T1000 (cell line): ENCODE data around the gene SERBP1.
"Not testable (repeated sequence)": the region's sequence is repeated elsewhere in the genome, so short reads cannot be mapped to it uniquely, and the experiment has no call there.

Experiments used
- DNase-seq: peaks from one replicate; lab custom pipeline; 2025; ENCODE audit warnings: mixed read lengths; lab: John Stamatoyannopoulos, UW

The SERBP1 gene

DNA sequence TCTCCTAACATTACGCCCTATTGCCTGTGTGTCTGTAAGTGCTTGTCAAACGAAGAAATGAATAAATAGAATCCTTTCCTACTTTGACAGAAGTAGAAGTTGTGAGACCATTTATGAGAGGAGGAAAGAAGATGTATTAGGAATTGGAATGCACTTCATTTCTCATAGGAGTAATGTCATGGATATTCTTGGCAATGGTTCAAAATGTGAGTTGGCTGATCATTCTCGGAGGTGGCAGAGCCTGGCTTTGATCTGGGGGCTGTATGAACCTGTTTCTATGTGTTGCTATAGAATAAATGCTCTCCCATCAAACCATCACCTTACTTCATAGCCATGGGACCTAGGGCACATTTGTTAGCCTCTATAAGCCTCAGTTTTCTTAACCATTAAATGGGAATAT lies 10.1 kb upstream of the SERBP1 start:
- no peak for DNase-seq

- no peak for DNase-seq
These were observed 9.3 kb upstream of the SERBP1 start for GRCh38 chr1:67439277-67440029.

DNA sequence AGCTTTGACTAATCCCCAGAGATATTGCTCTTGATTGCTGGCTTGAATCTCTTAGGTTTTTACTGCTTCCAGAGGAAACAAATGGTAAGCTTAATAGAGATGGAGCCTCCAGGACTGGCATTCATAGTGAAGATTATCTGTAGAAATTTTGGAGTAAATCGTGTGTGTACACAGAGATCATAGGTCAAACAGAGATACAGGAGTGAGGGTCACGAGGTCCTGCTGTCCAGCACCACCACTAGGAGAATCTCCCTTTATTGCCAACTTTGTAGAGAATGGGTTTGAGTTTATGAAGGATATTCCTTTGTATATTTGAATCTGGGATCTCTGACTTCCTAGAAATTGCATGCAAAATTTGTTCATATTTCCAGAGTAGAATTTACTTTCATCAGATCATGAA lies 7.8 kb upstream of the SERBP1 start:
- DNase-seq: no peak

- no peak for DNase-seq
These were observed 6.4 kb upstream of the SERBP1 start for GRCh38 chr1:67436511-67437055.

GRCh38 chr1:67434491-67434890 lies 4.3 kb upstream of the SERBP1 start:
- no peak for DNase-seq

DNA sequence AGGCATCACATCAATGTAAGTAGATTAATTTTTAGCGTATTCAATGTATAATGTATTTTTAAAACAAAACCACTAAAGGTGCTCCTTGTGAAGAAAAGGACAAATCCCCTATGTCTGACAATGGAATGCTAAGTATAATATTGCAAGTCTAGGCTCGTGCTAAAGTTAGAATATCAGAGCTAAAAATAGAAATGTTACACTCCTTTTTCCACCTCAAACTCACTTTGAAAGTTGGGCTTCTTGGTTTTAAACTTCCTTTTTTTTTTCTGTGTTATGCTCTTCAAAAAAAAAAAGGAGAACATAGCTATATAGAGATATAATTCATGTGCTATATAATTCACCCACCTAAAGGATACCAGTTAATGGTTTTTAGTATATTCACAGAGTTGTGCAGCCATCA lies 3.6 kb upstream of the SERBP1 start:
- DNase-seq: no peak

GRCh38 chr1:67432745-67433144 lies 2.5 kb upstream of the SERBP1 start:
- no peak for DNase-seq

DNA sequence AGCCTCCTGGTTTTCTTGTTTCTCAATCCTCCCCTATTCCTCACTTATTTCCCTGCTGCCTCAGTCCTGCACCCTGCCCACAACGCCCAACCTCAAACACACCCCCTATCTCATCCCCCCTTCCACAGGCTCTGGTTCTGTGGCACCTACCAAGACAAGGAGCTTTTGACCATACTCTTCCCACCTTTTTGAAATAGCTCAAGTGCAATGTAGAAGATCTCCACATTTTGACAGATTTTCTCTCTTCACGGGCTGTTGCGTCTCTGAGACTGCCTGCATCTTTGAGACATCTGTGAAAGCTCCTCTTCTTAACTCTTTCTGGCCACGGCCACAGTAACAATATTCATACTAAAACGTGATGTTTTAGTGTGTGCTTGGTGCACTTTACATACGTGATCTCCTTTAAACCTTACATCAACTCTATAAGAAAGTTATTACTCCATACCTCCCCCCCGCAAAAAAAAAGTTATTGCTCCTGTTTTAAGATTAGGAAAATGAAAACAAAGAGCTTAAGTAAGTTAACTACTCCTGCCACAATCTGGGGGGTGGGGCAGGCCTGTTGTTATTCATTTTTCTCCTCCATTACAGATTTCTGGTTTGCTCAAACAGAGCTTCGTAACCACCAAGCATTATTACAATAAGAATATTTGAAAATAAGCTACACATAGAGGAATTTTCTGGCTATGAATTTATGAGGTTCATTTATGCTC lies 1.8 kb upstream of the SERBP1 start:
- DNase-seq: no peak

GRCh38 chr1:67431156-67431765 lies 1.1 kb upstream of the SERBP1 start:
- no peak for DNase-seq

- DNase-seq: no peak
These were observed 459 bp downstream of the SERBP1 start for GRCh38 chr1:67429528-67430357.

DNA sequence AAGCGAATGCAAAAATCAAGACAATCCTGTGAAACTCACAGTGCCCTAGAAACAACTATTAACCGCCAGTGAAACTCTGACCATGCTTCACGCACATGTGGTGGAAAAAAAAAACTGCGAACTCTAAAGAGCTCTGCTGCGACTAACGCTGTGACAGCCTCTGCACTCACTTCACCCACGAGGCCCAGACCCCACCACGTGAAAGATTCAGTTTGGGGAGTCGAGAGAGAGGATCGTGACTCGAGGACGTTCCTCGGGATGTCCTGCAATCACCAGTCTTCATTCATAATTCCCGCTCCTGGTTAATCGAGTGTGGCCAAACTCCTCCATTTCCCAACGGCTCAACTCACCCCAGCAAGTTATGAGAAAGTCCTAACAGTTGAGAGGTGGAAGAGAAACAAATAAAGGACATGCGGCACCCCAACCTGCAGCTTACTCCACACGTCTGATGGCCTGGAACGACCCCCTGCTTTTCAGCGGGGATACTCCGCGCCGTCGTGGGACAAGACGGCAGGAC lies 1.1 kb downstream of the SERBP1 start:
- DNase-seq: no peak

GRCh38 chr1:67427947-67428346 lies 2.3 kb downstream of the SERBP1 start:
- no peak for DNase-seq

- no peak for DNase-seq
These were observed 2.7 kb downstream of the SERBP1 start for GRCh38 chr1:67427465-67427864.

GRCh38 chr1:67420835-67421492 lies 9.2 kb downstream of the SERBP1 start:
- no peak for DNase-seq

DNA sequence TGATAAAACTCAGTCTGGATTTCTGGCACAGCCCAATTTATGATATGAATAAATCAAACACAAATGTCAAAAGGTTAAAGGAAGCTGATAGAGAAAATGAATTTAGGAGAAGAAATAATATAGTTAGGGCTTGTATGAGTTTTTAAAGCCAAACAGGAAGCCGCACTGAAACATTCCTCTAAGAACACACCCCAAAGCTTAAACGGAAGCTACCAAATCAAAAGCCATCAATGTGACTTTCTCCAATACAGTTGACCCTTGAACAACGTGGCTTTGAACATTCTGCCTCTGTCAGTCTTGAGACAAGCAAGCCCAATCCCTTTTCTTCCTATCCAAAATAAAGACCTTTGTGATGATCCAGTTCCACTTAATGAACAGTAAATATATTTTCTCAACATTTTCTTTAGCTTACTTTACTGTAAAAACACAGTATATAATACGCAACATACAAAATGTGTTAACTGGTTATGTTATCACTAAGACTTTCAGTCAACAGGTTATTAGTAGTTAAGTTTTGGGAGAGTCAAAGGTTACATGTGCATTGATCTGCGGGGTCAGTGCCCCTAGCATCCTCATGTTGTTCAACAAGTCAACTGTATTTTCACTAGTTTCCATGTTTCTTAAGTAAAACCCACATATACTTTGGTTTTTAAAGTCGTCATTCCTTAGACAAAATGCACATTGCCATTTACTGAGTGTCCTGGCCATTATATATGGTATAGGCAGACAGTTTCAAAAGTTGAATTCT lies 11.2 kb downstream of the SERBP1 start:
- DNase-seq: no peak

DNA sequence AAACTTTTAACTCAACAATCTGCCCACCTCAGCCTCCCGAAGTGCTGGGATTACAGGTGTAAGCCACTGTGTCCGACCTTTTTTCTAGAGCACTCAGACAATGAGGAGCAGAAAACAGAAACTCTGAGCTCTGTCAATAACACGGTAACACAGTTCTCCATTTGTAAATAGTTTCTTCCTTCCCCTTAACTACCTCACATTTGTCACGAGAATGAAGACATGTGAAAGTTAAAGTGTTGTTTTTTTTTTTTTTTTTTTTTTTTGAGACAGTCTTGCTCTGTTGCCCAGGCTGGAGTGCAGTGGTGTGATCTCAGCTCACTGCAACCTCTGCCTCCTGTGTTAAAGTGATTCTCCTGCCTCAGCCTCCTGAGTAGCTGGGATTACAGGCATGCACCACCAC lies 12.5 kb downstream of the SERBP1 start:
- DNase-seq: not testable (repeated sequence)

- DNase-seq: no peak
These were observed 15.2 kb downstream of the SERBP1 start for GRCh38 chr1:67415041-67415440.

DNA sequence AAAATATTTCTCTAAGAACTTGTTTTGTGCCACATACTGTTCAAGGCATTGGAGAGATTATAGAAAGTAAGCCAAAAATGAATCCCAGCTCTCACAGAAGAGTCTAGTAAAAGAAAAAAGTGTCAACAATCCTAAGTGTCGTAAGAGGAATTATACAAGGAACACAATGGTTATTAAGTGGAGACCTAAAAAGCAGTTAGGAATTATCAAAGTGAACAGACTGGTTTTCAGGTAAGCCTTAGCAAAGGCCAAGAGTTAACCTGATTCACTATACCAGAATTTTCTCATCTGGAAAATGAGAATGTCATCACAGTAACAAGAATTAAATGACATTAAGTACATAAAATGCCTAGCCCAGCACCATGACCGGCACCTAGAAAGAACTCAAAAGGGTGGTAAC lies 15.6 kb downstream of the SERBP1 start:
- no peak for DNase-seq

- not testable (repeated sequence) for DNase-seq
These were observed 17.1 kb downstream of the SERBP1 start for GRCh38 chr1:67413101-67413500.

DNA sequence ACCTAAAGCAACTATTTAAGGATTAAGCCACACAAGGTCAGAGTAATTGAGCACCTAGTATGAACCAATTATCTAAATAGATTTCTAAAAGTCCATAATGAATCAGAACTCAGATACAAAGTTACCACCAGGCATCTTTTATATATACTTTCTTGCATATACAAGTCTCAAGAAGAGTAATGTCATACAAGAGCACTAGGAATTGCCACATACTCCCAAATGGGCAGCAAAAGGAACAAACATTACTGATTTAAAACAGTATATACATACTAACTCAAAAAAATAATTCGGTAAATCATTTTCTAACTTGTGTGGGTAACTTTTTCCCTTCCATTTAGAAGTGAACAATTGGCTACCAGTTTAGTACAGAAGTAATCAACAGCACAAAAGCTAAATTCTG lies 22.1 kb downstream of the SERBP1 start:
- no peak for DNase-seq

- no peak for DNase-seq
These were observed 22.7 kb downstream of the SERBP1 start for GRCh38 chr1:67407498-67407897.
